GM19023 (cell line): Measurements from ENCODE around the gene KIR3DL3.
"Not testable (repeated sequence)": the region's sequence is repeated elsewhere in the genome, so short reads cannot be mapped to it uniquely, and the experiment has no call there.

Experiments used
- ATAC-seq: cut with Tn5 transposase; IDR thresholded peaks from one replicate; pipeline ENCODE4 v1.9.1; 2021; ENCODE audit warnings: mild to moderate bottlenecking, moderate library complexity; ENCODE audit not compliant: unreplicated experiment

KIR3DL3 gene

GRCh38 chr19:54724142-54724541 lies at the start of gene KIR3DL3:
KIR3DL3 (plus strand) TSS chr19:54724442; CDS start chr19:54724497, 55 bp downstream.
- ATAC-seq = no peak

GRCh38 chr19:54676210-54676834 lies 47.9 kb upstream of the KIR3DL3 start:
- not testable (repeated sequence) for ATAC-seq

- no peak for ATAC-seq
These were observed 47.0 kb upstream of the KIR3DL3 start for GRCh38 chr19:54677217-54677616.

- ATAC-seq = not testable (repeated sequence)
These were observed 42.6 kb upstream of the KIR3DL3 start for GRCh38 chr19:54681596-54681995.

GRCh38 chr19:54682306-54682856 lies 41.9 kb upstream of the KIR3DL3 start:
- no peak for ATAC-seq

- ATAC-seq = no peak
These were observed 39.7 kb upstream of the KIR3DL3 start for GRCh38 chr19:54684527-54684926.

- ATAC-seq = no peak
These were observed 32.5 kb upstream of the KIR3DL3 start for GRCh38 chr19:54691582-54692297.

- no peak for ATAC-seq
These were observed 32.0 kb upstream of the KIR3DL3 start for GRCh38 chr19:54692298-54692615.

GRCh38 chr19:54694648-54695047 lies 29.6 kb upstream of the KIR3DL3 start:
- no peak for ATAC-seq

- no peak for ATAC-seq
These were observed 28.1 kb upstream of the KIR3DL3 start for GRCh38 chr19:54696117-54696548.

GRCh38 chr19:54696766-54697165 lies 27.5 kb upstream of the KIR3DL3 start:
- no peak for ATAC-seq

GRCh38 chr19:54697716-54698115 lies 26.5 kb upstream of the KIR3DL3 start:
- not testable (repeated sequence) for ATAC-seq

GRCh38 chr19:54704928-54705327 lies 19.3 kb upstream of the KIR3DL3 start:
- ATAC-seq = no peak

GRCh38 chr19:54707962-54708361 lies 16.3 kb upstream of the KIR3DL3 start:
- ATAC-seq = no peak

- no peak for ATAC-seq
These were observed 15.5 kb upstream of the KIR3DL3 start for GRCh38 chr19:54708781-54709180.

- ATAC-seq = no peak
These were observed 14.9 kb upstream of the KIR3DL3 start for GRCh38 chr19:54709212-54709948.

- not testable (repeated sequence) for ATAC-seq
These were observed 14.3 kb upstream of the KIR3DL3 start for GRCh38 chr19:54709956-54710355.

GRCh38 chr19:54724644-54725043 lies 402 bp downstream of the KIR3DL3 start:
- no peak for ATAC-seq

GRCh38 chr19:54725321-54725720 lies 1.1 kb downstream of the KIR3DL3 start:
- ATAC-seq = no peak

- no peak for ATAC-seq
These were observed 3.3 kb downstream of the KIR3DL3 start for GRCh38 chr19:54727562-54727961.

GRCh38 chr19:54728167-54728566 lies 3.9 kb downstream of the KIR3DL3 start:
- no peak for ATAC-seq
